ENCODE measurements around the gene FNDC7.
A peak's percentile ranks its signal among the peaks of the same experiment; 100 is the strongest.

Gene FNDC7

GRCh38 chr1:108686614-108687313 is 25.9 kb upstream of the FNDC7 start:
- peak; percentile 60 for DNase-seq (ENCODE audit: extremely low read depth, low read depth)

GRCh38 chr1:108691128-108691941 is 21.4 kb upstream of the FNDC7 start:
- no peak for TF ChIP-seq CTCF (IDR thresholded peaks at IDR 0.05; ENCODE audit: low read depth, low read length)
- DNase-seq (ENCODE audit: extremely low read depth, low read depth): no peak

More at GRCh38 chr1:108686614-108687313, 25.9 kb upstream of the FNDC7 start:
- no peak for TF ChIP-seq CTCF (IDR thresholded peaks at IDR 0.05; ENCODE audit: low read depth, low read length)

GRCh38 chr1:108691942-108692723 is 20.6 kb upstream of the FNDC7 start, which contains the start of gene PRPF38B:
TSS of gene PRPF38B (plus strand) at chr1:108692310. CDS start at chr1:108692592, 282 bp downstream.
- DNase-seq (ENCODE audit: extremely low read depth, low read depth): peak; percentile 62
- TF ChIP-seq CTCF (IDR thresholded peaks at IDR 0.05; ENCODE audit: low read depth, low read length): no peak

GRCh38 chr1:108692724-108693655 is 19.7 kb upstream of the FNDC7 start:
- DNase-seq (ENCODE audit: extremely low read depth, low read depth): peak; percentile 40

GRCh38 chr1:108695535-108695934 is 17.2 kb upstream of the FNDC7 start:
- no peak for TF ChIP-seq CTCF (IDR thresholded peaks at IDR 0.05; ENCODE audit: low read depth, low read length)
- DNase-seq (ENCODE audit: extremely low read depth, low read depth): no peak

More at GRCh38 chr1:108692724-108693655, 19.7 kb upstream of the FNDC7 start:
- TF ChIP-seq CTCF (IDR thresholded peaks at IDR 0.05; ENCODE audit: low read depth, low read length): peak; percentile 33

All from AG09319 (cell line).